PC-9 (cell line): Measurements from ENCODE around the gene ETDB. TPM values are rescaled to one million over a fixed set of nuclear protein-coding genes. Genes with fewer than 3 reads are reported as not detected.
A peak's percentile ranks its signal among the peaks of the same experiment; 100 is the strongest.

Experiments
- BruUV-seq: library from RNA; stranded (reverse); fragments of 400-500 nt; replicated peaks from 2 replicates; lab custom pipeline; 2021; lab: Mats Ljungman, UMichigan
- CTCF ChIA-PET: fragments of 300-600 bp; sonication (Branson Sonifier 250); formaldehyde crosslinking; loops from one replicate; lab custom pipeline; 2022; ENCODE audit warnings: antibody characterized with exemption; lab: Charles Lee
- POLR2A ChIA-PET: fragments of 300-600 bp; sonication (Branson Sonifier 250); formaldehyde crosslinking; loops from one replicate; lab custom pipeline; 2022; ENCODE audit warnings: antibody characterized with exemption; ENCODE audit not compliant: unreplicated experiment; lab: Charles Lee
- DNase-seq, 2 experiments: peaks; one replicate each; pipeline versions ENCODE4 v3.0.0 to v3.0.0-alpha.2; 2015 to 2022; ENCODE audit warnings: mixed read lengths in 1 of 2
- H2AFZ ChIP-seq: fragments of 200-600 bp; sonication (generic); 2 replicates; pipeline ENCODE4 v1.8.1; 2017; ENCODE audit warnings: antibody characterized with exemption
- H3F3A ChIP-seq: fragments of 200-600 bp; sonication (generic); 2 replicates; pipeline ENCODE4 v1.8.1; 2017; ENCODE audit warnings: antibody characterized with exemption, mild to moderate bottlenecking, low read depth; ENCODE audit not compliant: insufficient read depth
- H3K27ac ChIP-seq: fragments of 200-600 bp; sonication (generic); 2 replicates; pipeline ENCODE4 v1.6.1; 2016; ENCODE audit warnings: mixed run types
- H3K27me3 ChIP-seq: fragments of 200-600 bp; sonication (generic); 2 replicates; pipeline ENCODE4 v1.6.1; 2016; ENCODE audit warnings: low read depth, mixed run types; ENCODE audit not compliant: insufficient read depth
- H3K36me3 ChIP-seq: fragments of 200-600 bp; sonication (generic); 2 replicates; pipeline ENCODE4 v1.6.1; 2016; ENCODE audit warnings: low read depth, mixed run types
- H3K4me1 ChIP-seq: fragments of 200-600 bp; sonication (generic); replicated peaks from 2 replicates; pipeline ENCODE4 v1.6.1; 2016; ENCODE audit warnings: mixed run types; ENCODE audit not compliant: insufficient read depth
- H3K4me2 ChIP-seq: fragments of 200-600 bp; sonication (generic); 2 replicates; pipeline ENCODE4 v1.6.1; 2017; ENCODE audit warnings: mixed run types
- H3K4me3 ChIP-seq: fragments of 200-600 bp; sonication (generic); 2 replicates; pipeline ENCODE4 v1.6.1; 2016; ENCODE audit warnings: mixed run types
- H3K79me2 ChIP-seq: fragments of 200-600 bp; sonication (generic); 2 replicates; pipeline ENCODE4 v1.6.1; 2017; ENCODE audit warnings: low read depth, mixed run types
- H3K9me2 ChIP-seq: fragments of 200-600 bp; sonication (generic); 2 replicates; pipeline ENCODE4 v1.8.1; 2017; ENCODE audit warnings: mild to moderate bottlenecking; ENCODE audit not compliant: insufficient read depth
- H3K9me3 ChIP-seq: fragments of 200-600 bp; sonication (generic); 2 replicates; pipeline ENCODE4 v1.8.1; 2016; ENCODE audit warnings: low read depth; ENCODE audit not compliant: insufficient read depth
- H4K20me1 ChIP-seq: fragments of 200-600 bp; sonication (generic); 2 replicates; pipeline ENCODE4 v1.8.1; 2017; ENCODE audit not compliant: insufficient read depth
- CTCF ChIP-seq: fragments of 200-600 bp; sonication (generic); conservative IDR thresholded peaks from 2 replicates; pipeline ENCODE4 v1.6.1; 2017; ENCODE audit warnings: mixed run types, antibody characterized with exemption, mild to moderate bottlenecking, moderate library complexity
- EZH2 ChIP-seq: fragments of 200-600 bp; sonication (generic); IDR thresholded peaks from 2 replicates; pipeline ENCODE4 v1.8.0; 2017; ENCODE audit warnings: antibody characterized with exemption, low read depth
- intact Hi-C: fragments of 100-400 bp; cut with micrococcal nuclease; formaldehyde crosslinking; loops from one replicate; pipeline ENCODE4 v1.10.0; 2022; ENCODE audit not compliant: unreplicated experiment
- total RNA-seq: library from RNA; stranded (reverse); gene quantifications from 2 replicates; pipeline ENCODE4 v1.2.3, GENCODE V29; 2021

The ETDB gene
- total RNA-seq, 1 experiment from 2014 or later, result not detected

- intact Hi-C loops, result no loop called here
- DNase-seq, result peak in 1 of 2 experiments; percentile 39
- no peaks in the 10 kb centered on the region for H3K27me3 ChIP-seq
- no peaks in the 10 kb centered on the region for H3F3A ChIP-seq
- H3K27ac ChIP-seq, result no peak overlapping the region
- no peaks in the 10 kb centered on the region for H3K4me1 ChIP-seq
- H4K20me1 ChIP-seq, result no peaks in the 10 kb centered on the region
- ChIA-PET CTCF (no interaction called here), POLR2A (no interaction called here)
- H3K4me3 ChIP-seq, result no peak overlapping the region
- H3K9me3 ChIP-seq, result no peaks in the 10 kb centered on the region
- H3K9me2 ChIP-seq, result no peaks in the 10 kb centered on the region
- no TSS peak for BruUV-seq
- no peak overlapping the region; the same call in 1 of the 2 replicates for H3K4me2 ChIP-seq
- no peak overlapping the region for H2AFZ ChIP-seq
- H3K36me3 ChIP-seq, result no peaks in the 10 kb centered on the region
- TF ChIP-seq CTCF (no peak), EZH2 (no peak)
- no peaks in the 10 kb centered on the region for H3K79me2 ChIP-seq
Measured at GRCh38 chrX:135114392-135114791, 5.9 kb downstream of the ETDB start.

DNA sequence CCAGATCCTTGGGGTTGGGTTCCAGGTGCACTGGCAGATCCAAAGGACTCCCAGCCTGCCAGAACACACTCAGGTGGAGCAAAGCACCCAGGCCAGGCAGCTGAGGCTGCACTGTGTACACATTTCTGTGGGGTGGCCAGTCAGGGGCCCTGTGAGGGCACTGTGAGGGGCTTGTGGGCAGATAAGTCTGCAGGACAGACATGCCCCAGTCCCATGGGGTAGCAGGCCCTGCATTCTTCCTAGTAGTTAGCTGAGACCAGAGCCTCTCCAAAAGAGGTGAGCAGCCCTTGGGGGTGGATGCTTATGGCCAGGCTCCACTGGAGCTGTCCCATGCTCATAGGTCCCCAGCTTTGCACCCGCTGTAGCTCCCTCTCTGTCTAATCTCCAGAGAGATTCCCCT lies 7.6 kb downstream of the ETDB start:
- no peak overlapping the region for H3K4me2 ChIP-seq
- no peak for TF ChIP-seq CTCF
- no peak for DNase-seq
- no peak overlapping the region for H2AFZ ChIP-seq
- ChIA-PET POLR2A (no interaction called here), CTCF (no interaction called here)
- no peaks in the 10 kb centered on the region for H3K4me1 ChIP-seq
- intact Hi-C loops, result no loop called here
- H4K20me1 ChIP-seq, result no peaks in the 10 kb centered on the region
- H3K27me3 ChIP-seq, result no peaks in the 10 kb centered on the region
- no peaks in the 10 kb centered on the region for H3K9me3 ChIP-seq
- BruUV-seq, result no TSS peak
- H3K4me3 ChIP-seq, result no peak overlapping the region
- no peaks in the 10 kb centered on the region for H3F3A ChIP-seq
- H3K27ac ChIP-seq, result no peak overlapping the region
- H3K9me2 ChIP-seq, result no peaks in the 10 kb centered on the region
- no peaks in the 10 kb centered on the region for H3K36me3 ChIP-seq
- no peaks in the 10 kb centered on the region for H3K79me2 ChIP-seq

GRCh38 chrX:135112096-135112729 lies 8.1 kb downstream of the ETDB start:
- Histone ChIP-seq H3K4me1 (no peaks in the 10 kb centered on the region), H2AFZ (no peak overlapping the region), H3K9me2 (no peaks in the 10 kb centered on the region), H3F3A (no peaks in the 10 kb centered on the region), H4K20me1 (no peaks in the 10 kb centered on the region), H3K4me3 (no peak overlapping the region), H3K36me3 (no peaks in the 10 kb centered on the region), H3K27me3 (no peaks in the 10 kb centered on the region), H3K4me2 (no peak overlapping the region), H3K9me3 (no peaks in the 10 kb centered on the region), H3K79me2 (no peaks in the 10 kb centered on the region), H3K27ac (no peak overlapping the region)
- ChIA-PET POLR2A (no interaction called here), CTCF (interaction anchor here (0.7 kb wide), 1 partner anchor 74 kb away, joined by 3 read pairs; no protein-coding TSS in a partner anchor)
- intact Hi-C loops, result no loop called here
- DNase-seq, result no peak
- TF ChIP-seq EZH2 (no peak), CTCF (peak; percentile 82)
- BruUV-seq, result no TSS peak
